NCI-H510A (cell line): ENCODE results near the gene KDM4B.

ENCODE experiments used
- DNase-seq: peaks from one replicate; lab custom pipeline; 2025; lab: John Stamatoyannopoulos, UW

Gene KDM4B

GRCh38 chr19:5032101-5032967 is 63.4 kb downstream of the KDM4B start:
- DNase-seq: no peak

GRCh38 chr19:5035105-5035761 is 66.3 kb downstream of the KDM4B start:
- no peak for DNase-seq

DNA sequence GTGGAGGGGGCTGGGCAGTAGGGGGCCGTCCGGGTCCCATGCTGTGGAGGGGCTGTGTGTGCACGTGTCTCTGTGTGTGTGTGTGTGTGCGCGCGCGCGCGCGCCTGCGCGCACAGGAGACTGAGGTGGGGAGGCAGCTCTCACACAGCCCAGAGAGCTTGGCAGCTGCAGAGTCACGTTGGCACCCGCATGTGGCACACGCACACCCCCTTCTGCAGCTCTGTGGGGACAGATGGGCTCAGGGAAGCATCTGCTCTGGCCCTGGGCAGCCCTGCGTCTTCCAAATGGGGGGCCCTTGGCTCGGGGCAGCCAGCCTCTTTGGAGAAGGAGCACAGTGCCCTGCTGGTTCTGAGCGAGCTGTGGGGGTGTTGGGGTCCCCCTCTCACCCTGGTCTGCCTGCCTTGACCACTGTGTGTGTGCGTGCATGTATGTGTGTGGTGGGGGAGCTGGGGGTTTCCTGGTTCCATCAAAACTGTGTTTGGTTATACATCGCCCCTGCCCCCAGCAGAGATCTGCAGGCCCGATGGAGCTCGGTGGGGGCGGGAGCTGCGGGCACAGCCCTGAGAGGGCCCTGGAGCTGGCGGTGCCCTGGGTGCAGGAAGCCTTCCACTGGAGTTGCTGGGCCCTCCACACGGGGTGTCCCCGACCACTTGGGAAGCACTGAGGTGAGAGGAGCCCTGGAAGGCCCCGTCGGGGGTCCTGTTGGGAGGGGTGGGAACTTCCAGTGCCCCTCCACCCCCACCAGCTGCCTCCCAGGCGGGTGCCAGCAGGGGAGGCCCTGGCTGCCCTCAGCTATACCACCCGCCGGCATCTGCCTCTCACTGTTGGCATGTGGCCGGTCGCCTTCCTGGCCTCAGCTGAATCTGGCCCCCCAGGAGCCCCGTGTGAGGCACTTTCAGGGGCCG is 67.1 kb downstream of the KDM4B start:
- no peak for DNase-seq

- DNase-seq: no peak
Observed at GRCh38 chr19:5036698-5037563, 68.0 kb downstream of the KDM4B start.

- peak; percentile 68 for DNase-seq
Observed at GRCh38 chr19:5037936-5038335, 69.0 kb downstream of the KDM4B start.

- DNase-seq: peak; percentile 47
Observed at GRCh38 chr19:5038631-5039271, 69.8 kb downstream of the KDM4B start.

DNA sequence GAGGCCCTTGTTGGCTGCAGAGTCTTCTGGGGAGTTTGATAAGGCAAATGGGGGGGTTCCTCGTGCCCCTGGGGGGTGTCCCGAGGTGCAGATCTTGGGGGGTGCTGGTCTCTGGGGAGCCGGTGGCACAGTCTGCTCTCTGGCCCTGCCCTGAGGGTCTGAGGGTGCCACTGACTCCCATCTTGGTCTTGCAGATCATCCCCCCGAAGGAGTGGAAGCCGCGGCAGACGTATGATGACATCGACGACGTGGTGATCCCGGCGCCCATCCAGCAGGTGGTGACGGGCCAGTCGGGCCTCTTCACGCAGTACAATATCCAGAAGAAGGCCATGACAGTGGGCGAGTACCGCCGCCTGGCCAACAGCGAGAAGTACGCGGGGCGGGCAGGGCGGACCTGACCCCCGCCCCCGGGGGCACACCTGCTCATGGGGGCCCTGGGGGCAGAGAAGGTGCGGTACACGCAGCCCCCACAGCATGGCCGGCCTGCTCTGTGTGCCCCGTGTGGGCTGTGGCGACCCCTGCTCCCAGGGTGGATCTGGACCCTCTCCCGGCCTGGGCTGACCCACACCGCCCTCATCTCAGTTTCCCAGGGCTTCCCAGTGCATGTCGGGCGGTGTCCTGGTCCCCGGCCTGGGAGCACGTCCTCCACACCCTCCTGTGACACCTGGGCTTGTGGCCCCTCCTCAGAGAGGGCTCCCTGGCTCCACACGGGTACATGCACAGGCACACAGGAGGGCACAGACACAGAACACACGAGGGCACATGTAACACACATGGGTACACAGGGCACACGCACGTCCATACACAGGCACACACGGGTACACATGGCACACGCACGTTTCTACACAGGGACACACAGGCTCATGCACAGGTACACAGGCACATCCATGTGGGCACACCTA is 71.0 kb downstream of the KDM4B start:
- no peak for DNase-seq

- DNase-seq: no peak
Observed at GRCh38 chr19:5040544-5041167, 71.7 kb downstream of the KDM4B start.

- DNase-seq: no peak
Observed at GRCh38 chr19:5041168-5041912, 72.4 kb downstream of the KDM4B start.

DNA sequence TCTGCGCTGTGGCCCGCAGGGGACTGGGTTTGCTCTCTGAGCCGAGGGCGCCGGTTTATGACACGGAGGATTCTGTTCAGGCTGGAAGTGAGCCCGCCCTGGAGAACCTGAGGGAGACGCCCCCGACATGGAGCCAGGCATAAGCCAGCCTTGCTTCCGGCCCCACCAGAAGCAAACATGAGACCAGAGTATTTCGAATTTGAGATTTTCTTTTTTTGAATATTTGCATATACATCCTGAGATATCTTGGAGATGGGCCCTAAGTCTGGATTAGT is 72.9 kb downstream of the KDM4B start:
- DNase-seq: no peak

DNA sequence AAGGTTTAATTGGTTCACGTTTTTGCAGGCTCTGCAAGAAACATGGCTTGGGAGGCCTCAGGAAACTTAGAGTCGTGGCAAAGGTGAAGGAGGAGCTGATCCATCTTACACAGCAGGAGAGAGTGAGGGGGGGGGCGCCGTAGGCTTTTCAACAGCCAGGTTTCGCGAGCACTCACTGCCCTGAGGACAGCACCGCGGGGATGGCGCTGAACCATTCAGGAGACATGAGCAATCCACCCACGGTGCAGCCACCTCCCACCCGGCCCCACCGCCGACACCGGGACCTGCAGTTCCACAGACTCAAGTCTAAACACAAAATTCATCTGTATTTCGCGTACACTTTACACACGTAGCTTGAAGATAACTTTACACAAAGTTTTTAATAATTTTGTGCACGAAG is 73.6 kb downstream of the KDM4B start:
- DNase-seq: no peak

DNA sequence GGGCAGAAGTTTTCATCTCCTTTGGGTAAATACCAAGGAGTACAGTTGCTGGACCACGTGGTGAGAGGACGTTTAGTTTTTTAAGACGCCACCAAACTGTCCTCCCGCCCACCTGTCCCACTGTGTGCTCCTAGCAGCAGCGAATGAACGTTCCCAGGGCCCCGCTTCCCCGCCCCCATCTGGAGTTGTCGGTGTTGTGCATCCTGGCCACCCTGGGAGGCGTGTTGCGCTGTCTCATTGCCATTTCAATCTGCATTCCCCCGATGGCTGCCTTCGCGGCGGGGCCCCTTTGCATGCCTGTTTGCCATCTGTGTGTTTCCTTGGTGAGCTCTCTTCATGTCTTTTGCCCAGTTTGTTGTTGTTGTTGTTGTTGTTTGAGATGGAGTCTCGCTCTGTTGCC is 76.1 kb downstream of the KDM4B start:
- DNase-seq: no peak

DNA sequence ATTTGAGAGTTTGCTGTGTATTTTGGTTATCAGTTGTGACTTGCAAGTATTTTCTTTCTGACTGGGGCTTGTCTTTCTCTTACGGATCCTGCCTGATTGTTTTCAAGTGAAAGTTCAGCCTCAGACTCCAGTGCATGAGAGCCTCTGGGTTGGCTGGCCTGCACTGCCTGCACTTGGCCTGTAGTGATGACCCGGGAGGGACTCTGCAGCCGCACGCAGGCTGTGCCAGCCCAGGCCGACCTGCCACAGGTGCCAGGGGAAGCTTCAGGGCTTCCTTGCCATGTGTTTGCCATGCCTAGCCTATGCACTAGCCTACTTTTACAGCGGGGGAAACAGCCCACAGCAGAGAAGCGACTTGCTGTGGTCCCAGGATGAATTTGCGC is 77.0 kb downstream of the KDM4B start:
- DNase-seq: peak; percentile 81

DNA sequence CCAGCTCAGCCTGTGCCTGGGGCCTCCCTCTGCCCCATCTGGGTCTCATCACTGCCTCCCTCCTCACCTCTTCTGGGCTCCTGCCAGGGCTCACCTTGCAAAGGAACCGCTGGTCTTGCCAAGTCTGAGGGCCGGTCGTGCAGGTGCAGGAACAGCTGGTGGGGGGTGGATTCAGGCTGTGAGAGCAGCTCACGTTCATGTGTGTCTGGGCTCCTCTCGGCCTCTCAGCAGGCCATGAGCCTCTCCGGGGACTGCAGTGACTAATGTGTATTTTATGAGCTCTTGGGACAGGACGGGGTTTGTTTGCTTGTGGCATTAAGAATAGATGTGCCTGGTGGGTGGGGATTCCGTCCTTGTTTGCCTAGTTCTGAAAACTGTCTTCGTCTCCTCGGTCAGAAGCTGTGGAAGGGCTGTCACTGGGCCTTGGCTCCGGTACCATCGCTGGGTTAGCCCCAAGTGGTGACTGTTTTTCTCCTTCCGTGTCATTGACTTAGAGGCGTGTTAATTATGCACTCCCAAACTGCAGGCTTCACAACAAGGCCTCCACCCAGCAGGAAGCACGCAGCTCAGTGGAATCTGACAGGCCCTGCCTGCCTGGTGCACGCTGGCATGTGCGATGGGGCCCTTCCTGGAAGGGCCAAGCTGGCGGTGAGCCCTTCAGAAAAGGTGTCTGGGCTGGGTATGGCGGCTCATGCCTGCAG is 77.6 kb downstream of the KDM4B start:
- DNase-seq: peak; percentile 98

- no peak for DNase-seq
Observed at GRCh38 chr19:5047251-5047935, 78.5 kb downstream of the KDM4B start.

DNA sequence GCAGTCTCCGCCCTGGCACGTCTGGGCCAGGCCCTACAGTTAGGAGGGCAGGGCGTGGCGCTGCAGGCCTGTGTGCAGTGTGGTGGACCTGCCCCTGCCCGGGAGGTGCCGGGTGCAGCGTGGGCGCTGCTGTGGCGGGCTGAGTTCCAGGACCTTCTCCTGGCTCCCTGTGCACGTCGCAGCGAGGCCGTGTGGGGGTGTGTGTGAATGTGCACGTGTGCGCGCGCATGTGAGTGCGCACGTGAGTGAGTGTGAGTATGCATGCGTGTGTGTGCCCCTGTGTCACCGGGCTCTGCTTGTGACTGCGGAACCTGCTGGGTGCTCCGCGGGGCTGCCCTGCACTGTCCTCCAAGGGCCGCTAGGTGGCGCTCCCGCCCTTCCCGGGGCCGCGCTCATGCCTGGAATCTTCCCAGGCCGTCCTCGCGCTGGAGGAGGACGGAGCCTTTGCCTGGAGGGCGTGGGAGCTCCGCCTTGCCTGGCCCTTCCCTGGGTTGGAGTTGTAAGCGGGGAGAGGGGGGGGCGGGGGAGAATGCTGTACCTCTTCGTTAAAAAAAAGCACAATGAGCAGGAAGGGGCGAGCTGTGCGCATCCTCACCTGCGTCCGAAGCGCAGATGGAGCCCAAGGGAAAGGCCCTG is 79.3 kb downstream of the KDM4B start:
- peak; percentile 74 for DNase-seq
